SW480 (cell line): Measurements from ENCODE around the gene GRAMD4.
A peak's percentile ranks its signal among the peaks of the same experiment; 100 is the strongest.

ENCODE experiments used
- DNase-seq: peaks from one replicate; pipeline ENCODE4 v3.0.0-alpha.2; 2016; ENCODE audit warnings: low spot score

Gene GRAMD4

DNA sequence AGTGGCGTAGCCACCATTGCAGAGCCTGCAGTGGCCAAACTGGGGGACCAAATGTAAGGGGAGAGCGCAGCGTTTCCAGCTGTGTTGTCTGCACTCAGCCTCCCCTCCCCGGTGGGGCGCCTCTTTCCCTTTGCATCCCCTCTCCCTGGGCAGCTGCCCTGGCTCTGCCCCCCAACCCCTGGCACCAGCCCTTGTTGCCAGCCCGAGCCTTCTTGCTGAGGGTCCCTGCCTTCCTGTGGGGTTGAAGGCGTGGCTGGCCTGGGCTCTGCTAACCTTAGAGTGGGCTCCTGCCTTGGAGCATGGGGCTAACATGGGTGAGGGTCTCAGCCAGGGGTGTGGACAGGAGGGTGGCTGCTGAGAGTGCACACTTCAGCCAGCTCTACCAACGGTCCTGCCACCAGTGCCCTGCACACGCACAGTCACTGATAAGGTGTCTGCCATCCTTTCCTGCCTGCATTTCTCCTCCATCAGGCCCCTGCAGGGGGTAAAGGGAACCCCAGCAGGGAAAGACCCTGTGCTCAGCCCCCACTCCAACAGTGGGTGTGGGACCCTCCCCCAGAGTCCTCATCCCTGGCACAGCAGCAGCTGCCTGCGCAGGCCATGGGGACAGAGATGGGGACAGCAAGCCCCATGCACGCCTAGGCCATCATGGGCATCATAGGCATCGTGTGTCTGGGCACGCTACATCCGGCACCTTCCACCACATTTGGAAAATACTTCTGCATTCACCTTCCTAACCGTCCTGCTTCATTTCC is 74.4 kb downstream of the GRAMD4 start:
- no peak for DNase-seq

DNA sequence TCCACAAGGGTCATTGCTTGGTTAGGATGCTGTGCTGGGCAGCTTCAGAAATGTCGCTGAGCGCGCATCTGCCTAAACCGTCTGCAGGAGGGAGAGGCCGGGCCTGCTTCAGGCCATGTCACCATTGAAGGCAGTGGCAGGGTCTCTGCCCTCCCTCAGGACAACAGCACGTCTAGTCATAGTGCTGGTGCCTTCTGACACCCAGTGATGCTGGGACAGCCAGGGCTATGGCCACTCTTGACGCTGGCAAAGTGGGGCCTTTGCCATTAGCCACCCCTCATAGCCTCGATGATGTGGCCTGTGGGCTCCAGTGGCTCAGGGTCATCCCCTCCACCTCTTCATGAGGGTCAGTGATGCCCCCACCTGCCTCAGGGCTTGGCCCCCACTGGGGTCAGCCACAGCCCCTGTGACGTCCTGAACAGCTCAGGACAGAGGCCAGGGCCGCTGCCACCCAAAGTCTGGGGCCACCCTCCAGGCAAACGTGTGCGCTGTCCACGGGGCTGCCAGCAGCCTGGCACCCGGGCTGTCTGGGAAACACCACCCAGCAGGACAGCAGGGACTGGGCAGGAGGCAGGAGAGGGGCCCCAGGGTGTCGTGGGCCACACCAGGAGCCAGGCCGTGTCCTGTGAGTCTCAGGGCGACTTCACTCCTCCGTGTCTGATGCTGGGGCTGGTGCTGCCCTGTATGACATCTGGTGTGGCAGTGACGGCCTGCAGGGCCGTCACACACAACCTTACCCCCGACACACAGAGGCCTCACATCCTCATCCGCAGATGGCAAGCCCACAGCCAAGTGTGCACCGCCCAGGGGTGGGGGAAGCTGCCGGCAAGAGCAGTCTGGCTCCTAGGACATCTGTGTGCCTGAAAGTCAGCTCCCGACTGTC is 75.4 kb downstream of the GRAMD4 start:
- no peak for DNase-seq

DNA sequence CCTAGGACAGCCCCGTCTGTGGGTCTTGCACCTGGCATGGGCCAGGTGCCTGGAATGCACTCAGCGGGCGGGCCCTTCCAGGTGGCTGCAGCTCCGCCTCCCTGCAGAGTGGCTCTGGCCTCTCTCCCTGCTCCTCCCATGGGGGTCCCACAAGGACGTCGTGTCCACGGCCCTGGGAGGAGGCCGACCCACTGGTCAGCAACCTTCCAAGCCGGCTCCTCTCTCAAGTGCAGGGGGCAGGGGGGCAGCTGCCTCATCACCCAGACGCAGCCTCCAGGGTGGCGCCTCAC is 76.0 kb downstream of the GRAMD4 start:
- peak; percentile 28 for DNase-seq

DNA sequence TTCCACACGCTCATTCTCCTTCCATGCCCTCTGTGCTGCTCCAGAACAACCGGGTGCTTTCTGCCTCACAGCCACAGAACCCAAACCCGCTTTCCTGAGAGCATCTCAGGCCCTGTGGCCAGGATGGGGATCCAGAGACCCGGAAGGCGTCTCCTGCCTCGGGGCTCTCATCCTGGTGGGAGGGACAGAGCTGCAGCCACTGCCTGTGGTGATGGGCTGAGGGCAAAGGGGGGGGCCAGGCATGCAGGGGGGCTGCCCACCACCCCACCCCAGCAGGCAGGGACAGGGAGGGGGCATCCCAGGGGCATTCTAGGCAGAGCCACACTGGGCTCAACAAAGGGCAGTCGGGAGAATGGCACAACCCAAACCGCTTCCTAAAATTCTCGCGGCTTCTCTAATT is 76.4 kb downstream of the GRAMD4 start:
- no peak for DNase-seq

GRCh38 chr22:46697811-46698515 is 77.8 kb downstream of the GRAMD4 start:
- DNase-seq = no peak

DNA sequence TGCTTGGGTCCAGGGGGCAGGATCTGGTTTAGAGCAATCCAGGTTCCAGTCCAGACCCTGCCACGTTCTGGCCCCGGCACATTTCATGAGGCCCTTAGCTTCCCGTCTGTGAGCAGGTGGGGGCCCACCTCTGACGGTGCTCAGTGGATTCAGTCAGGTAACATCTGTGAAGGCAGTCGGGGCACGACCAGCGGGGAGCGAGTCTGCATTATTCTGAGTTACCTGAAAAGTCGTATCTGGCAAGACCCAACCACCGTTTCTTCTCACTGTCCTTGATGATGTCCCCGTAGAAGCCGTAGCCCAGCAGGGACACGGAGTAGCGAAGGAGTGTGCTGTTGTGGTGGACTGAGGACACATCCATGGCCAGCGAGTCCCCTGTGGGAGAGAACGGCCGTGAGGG is 78.9 kb downstream of the GRAMD4 start:
- DNase-seq = no peak

DNA sequence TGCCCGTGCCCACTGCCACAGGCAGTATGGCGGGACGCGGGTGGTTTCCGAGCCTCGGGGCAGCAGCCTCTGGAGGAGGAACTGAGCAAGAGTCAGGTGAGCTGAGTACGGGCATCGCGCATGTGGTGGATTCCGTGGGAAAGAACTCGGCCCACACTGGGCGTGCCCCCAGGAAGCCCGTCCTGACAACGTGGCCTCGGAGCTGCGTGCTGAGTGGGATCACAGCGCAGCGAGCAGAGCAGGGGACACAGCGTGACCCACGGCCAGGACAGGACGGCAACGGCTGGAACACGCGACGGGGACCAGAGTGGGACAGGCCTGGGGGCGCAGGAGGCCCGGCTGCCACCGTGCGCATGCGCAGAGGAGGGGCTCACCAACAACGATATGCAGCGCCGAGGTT is 81.1 kb downstream of the GRAMD4 start:
- DNase-seq = no peak

GRCh38 chr22:46703171-46703995 is 83.2 kb downstream of the GRAMD4 start:
- DNase-seq = no peak

- no peak for DNase-seq
These were observed 83.8 kb downstream of the GRAMD4 start for GRCh38 chr22:46703996-46704370.

DNA sequence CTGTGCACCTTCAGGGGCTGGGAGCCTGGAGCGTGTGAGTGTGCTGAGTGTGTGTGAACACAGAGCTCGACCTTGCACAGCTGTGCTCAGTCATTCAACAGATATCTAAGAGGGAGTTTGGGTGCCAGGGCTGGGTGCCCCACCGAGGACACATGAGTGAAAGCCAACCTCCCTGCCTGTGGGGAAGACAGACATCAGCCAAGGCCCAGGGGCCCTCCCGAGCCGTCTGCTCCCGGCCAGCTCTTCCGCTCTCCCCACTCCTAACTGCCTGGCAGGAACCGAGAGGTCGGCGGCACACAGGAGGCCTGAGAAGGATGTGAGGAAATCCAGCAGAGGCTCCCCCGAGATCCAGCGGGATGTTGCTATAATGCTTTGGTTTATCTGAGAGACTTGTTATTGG is 85.9 kb downstream of the GRAMD4 start:
- DNase-seq = no peak

GRCh38 chr22:46707305-46707704 is 87.1 kb downstream of the GRAMD4 start:
- DNase-seq = no peak

GRCh38 chr22:46707827-46708570 is 87.8 kb downstream of the GRAMD4 start:
- no peak for DNase-seq

GRCh38 chr22:46708766-46709330 is 88.7 kb downstream of the GRAMD4 start:
- no peak for DNase-seq

- no peak for DNase-seq
These were observed 90.6 kb downstream of the GRAMD4 start for GRCh38 chr22:46710806-46711205.

GRCh38 chr22:46712288-46712687 is 92.1 kb downstream of the GRAMD4 start:
- no peak for DNase-seq

DNA sequence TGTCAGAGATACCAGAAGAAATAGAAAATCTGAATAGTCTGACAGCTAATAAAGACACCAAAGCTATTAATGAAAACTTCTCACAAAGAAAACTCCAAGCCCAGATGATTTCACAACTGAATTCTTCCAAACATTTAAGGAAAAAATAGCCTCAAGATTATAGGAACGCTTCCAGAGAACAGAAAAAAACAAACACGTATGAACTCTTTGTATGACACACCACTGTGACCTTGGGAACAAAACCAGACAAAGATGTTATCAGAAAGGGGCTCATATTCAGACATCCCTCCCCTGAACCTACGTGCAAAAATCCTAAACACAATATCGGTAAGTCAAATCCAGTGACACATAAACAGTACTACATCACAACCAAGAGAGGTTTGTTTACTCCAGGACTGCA is 94.4 kb downstream of the GRAMD4 start:
- no peak for DNase-seq

DNA sequence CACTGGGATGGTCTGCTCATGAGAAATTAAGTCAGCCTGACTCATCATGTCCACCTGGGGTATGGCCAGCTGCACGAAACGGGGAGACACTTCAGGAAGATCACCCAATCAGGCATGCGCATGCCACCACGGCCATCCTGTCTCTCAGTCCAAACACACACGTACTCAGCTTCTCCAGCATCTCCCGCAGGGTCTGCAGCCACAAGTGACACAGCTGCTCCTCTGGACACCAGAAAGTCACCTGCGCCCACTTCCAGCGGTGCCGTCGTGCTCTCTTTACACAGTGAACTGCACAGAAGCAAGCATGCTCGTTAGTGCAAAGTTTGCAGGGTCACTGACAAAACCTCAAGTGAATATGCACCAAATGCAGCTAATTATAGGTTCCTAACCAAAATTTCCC is 99.7 kb downstream of the GRAMD4 start:
- DNase-seq = no peak

GRCh38 chr22:46721501-46722085 is 101.4 kb downstream of the GRAMD4 start:
- peak; percentile 91 for DNase-seq

- DNase-seq = no peak
These were observed 103.7 kb downstream of the GRAMD4 start for GRCh38 chr22:46723882-46724281.

DNA sequence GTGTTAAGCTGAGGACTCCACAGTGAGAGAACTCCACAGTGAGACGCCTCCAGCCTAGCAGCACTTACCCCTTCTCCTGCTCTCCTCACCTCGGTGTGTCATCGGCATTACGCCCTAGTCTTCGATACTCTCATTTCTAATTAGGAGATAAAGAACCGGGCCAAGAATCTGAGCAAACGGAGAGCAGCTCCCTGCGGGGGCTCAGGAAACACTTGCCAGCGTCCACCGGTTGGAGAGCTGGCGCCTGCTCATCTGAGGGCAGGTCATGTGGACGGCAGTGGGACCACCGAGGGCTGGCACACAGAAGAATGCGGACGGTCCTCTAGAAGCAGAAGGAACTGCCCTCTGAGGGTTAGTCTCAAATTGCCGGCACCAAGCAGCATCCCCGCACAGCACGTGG is 104.9 kb downstream of the GRAMD4 start:
- DNase-seq = no peak
